ENCODE results near the gene NSD2. TPM values are rescaled to one million over a fixed set of nuclear protein-coding genes. Genes with fewer than 3 reads are reported as not detected.

The NSD2 gene
- total RNA-seq, 1 donor: 84.7 TPM

GRCh38 chr4:1976416-1977352 is 105.5 kb downstream of the NSD2 start:
- no peak overlapping the region for H3K4me3 ChIP-seq (ENCODE audit: low read depth, low read length)
- no peak for DNase-seq (ENCODE audit: low read depth)
- TF ChIP-seq CTCF (IDR thresholded peaks at IDR 0.05; ENCODE audit: insufficient read depth, low read length): no peak

DNA sequence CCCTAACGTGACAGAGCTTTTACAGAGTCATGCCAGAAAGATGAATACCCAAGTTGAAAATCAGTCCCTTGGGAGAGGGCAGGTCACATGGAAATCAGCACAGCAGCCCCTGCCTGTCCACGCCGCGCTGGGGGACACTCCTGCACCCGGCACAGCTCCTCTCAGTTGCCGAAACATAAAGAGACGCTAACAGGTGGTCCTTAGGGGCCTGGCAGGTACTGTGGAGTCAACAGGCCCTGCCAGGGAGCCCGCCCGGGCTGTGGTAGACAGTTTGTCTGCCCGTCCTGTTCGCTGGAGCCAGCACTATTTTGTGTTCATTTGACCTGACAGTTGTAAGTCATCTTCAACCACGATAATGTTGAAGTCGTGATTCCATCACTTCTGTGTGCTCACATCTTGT is 107.0 kb downstream of the NSD2 start:
- DNase-seq (ENCODE audit: low read depth): no peak
- H3K4me3 ChIP-seq (ENCODE audit: low read depth, low read length): no peak overlapping the region
- no peak for TF ChIP-seq CTCF (IDR thresholded peaks at IDR 0.05; ENCODE audit: insufficient read depth, low read length)

GRCh38 chr4:1978741-1979476 is 107.7 kb downstream of the NSD2 start:
- TF ChIP-seq CTCF (IDR thresholded peaks at IDR 0.05; ENCODE audit: insufficient read depth, low read length): no peak
- no peak for DNase-seq (ENCODE audit: low read depth)
- H3K4me3 ChIP-seq (ENCODE audit: low read depth, low read length): no peak overlapping the region

DNA sequence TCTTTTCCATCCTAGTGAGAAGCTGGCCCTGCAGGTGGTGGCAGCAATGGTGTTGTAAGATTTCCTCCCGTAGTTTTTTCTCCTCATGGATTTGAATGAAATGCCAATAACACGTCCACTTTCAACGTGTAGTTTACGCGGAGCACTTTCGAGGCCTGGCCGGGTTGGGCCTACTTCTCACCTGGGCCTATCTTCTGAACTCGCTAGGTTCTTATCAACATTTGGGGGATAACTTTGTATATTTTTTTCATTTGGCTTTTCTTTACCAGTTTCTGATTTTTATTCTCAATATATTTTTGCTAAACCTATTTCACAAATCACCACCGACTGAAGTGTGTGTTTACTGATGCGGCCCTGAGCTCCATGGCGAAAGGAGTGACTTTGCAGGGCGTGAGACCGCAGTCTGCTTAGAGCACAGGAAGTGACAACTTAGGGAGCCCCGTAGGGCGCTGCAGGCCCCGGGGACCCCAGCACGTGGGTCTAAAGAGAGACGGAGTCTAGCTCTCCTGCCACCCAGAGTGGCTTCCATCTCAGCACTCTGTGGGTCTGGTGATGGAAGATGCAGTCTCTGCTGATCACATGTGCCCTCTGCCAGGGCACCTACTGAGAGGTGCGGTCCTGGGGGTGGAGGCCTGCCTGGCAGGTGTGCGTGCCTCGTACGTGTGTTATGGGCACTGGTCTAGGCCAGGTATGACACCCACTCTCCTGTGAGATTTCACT is 108.4 kb downstream of the NSD2 start:
- no peak for TF ChIP-seq CTCF (IDR thresholded peaks at IDR 0.05; ENCODE audit: insufficient read depth, low read length)
- no peak for DNase-seq (ENCODE audit: low read depth)

DNA sequence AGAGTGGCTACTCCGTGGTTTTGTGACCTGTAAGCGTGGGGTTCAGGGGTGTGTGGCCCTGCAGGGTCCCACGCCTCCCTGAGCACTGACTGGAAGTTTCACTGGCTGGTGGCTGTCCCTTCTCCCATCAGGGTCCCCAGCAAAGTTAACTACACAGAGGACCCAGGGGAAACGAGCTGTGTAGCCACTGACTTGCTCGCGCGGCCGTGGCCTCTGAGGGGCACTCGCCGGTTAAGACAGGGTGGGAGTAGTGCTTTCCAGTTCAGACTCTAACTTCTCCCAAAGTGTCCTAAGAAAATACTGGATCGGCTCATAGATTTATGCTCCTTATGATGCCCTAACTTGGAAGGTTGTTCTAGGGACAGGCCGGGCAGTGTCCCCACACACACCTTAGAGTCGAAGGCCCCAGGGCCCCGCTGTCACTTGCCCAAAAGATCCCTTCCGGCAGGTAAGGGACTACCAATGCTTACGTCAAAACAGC is 109.4 kb downstream of the NSD2 start:
- no peak overlapping the region for H3K4me3 ChIP-seq (ENCODE audit: low read depth, low read length)

More for the DNA sequence above, 108.4 kb downstream of the NSD2 start:
- no peak overlapping the region for H3K4me3 ChIP-seq (ENCODE audit: low read depth, low read length)

More for the DNA sequence above, 109.4 kb downstream of the NSD2 start:
- no peak for DNase-seq (ENCODE audit: low read depth)
- no peak for TF ChIP-seq CTCF (IDR thresholded peaks at IDR 0.05; ENCODE audit: insufficient read depth, low read length)

Data from fibroblast of the aortic adventitia (primary cell).